CD4-positive, CD25-positive, alpha-beta regulatory T cell (primary cell): ENCODE results near the gene DIP2B. TPM values are rescaled to one million over a fixed set of nuclear protein-coding genes. Genes with fewer than 3 reads are reported as not detected.
"Not testable (repeated sequence)": the region's sequence is repeated elsewhere in the genome, so short reads cannot be mapped to it uniquely, and the experiment has no call there.

Experiments
- ATAC-seq, 2 donors: fragments of 150-1000 bp; cut with Tn5 transposase; one replicate each; pipeline ENCODE4 v1.10.0; 2021; ENCODE audit warnings: low read depth in 2 of 2, moderate number of reproducible peaks in 2 of 2, moderate library complexity in 1 of 2
- DNase-seq, 3 donors: peaks; one replicate each; pipeline versions ENCODE4 v3.0.0 to v3.0.0-alpha.2; 2012 to 2022; ENCODE audit warnings: mixed read lengths in 1 of 3
- H3K27ac ChIP-seq: one replicate; pipeline ENCODE4 v1.7.0; 2013; ENCODE audit warnings: mild to moderate bottlenecking, low read length; ENCODE audit not compliant: insufficient read depth, poor library complexity, severe bottlenecking
- H3K27me3 ChIP-seq: one replicate; pipeline ENCODE4 v1.7.0; 2013; ENCODE audit warnings: low read length; ENCODE audit not compliant: control insufficient read depth, insufficient read depth
- H3K36me3 ChIP-seq: one replicate; pipeline ENCODE4 v1.7.0; 2013; ENCODE audit warnings: mild to moderate bottlenecking, low read length, moderate library complexity; ENCODE audit not compliant: control insufficient read depth, insufficient read depth
- H3K4me1 ChIP-seq: 2 replicates; pipeline ENCODE4 v1.7.0; 2013; ENCODE audit warnings: mild to moderate bottlenecking, low read length; ENCODE audit not compliant: insufficient read depth, control insufficient read depth, poor library complexity, severe bottlenecking
- H3K4me3 ChIP-seq: one replicate; pipeline ENCODE4 v1.7.0; 2013; ENCODE audit warnings: low read depth, mild to moderate bottlenecking, low read length, moderate library complexity
- H3K9me3 ChIP-seq, 2 experiments: 1 replicate in 1 of 2; 2 replicates in 1 of 2; pipeline ENCODE4 v1.7.0; 2013; ENCODE audit warnings: low read length in 2 of 2, mild to moderate bottlenecking in 1 of 2, moderate library complexity in 1 of 2; ENCODE audit not compliant: control insufficient read depth in 2 of 2
- H3K27ac Mint-ChIP-seq, 3 donors: one replicate each; pipeline ENCODE4 v1.8.0; 2020 to 2022; ENCODE audit warnings: mild to moderate bottlenecking in 3 of 3, mixed read lengths in 3 of 3, moderate library complexity in 2 of 3
- H3K27me3 Mint-ChIP-seq: one replicate; pipeline ENCODE4 v1.8.0; 2022; ENCODE audit warnings: mild to moderate bottlenecking, mixed read lengths
- H3K36me3 Mint-ChIP-seq: one replicate; pipeline ENCODE4 v1.8.0; 2020; ENCODE audit warnings: mixed read lengths
- H3K4me1 Mint-ChIP-seq, 4 donors: one replicate each; pipeline ENCODE4 v1.8.0; 2020 to 2022; ENCODE audit warnings: mixed read lengths in 4 of 4, mild to moderate bottlenecking in 1 of 4
- H3K4me3 Mint-ChIP-seq, 4 donors: one replicate each; pipeline ENCODE4 v1.8.0; 2020 to 2022; ENCODE audit warnings: mild to moderate bottlenecking in 4 of 4, mixed read lengths in 4 of 4, moderate library complexity in 3 of 4
- H3K9me3 Mint-ChIP-seq, 7 donors: one replicate each; pipeline ENCODE4 v1.8.0; 2020 to 2022; ENCODE audit warnings: mixed read lengths in 7 of 7, mild to moderate bottlenecking in 3 of 7, moderate library complexity in 2 of 7
- polyA plus RNA-seq, 4 donors: library from polyadenylated mRNA; unstranded; fragments of 300-500 nt; fragmentation: Illumina TruSeq; gene quantifications; one replicate each; pipeline ENCODE4 v1.2.3, GENCODE V29; 2021
- total RNA-seq: library from RNA; stranded (reverse); gene quantifications from one replicate; pipeline ENCODE4 v1.2.3, GENCODE V29; 2022

DIP2B gene
- total and polyA plus RNA-seq, 5 donors from 2014 or later, result 12.2 to 47.5 (median 15.2) TPM

GRCh38 chr12:50555471-50555885 lies 50.7 kb downstream of the DIP2B start:
- Mint-ChIP-seq H3K9me3 (peaks cover 0 to 2% (median 0%) of the 10 kb centered on the region in 7 donors), H3K4me1 (peaks cover 31 to 68% (median 52%) of the 10 kb centered on the region in 4 donors), H3K27me3 (no peaks in the 10 kb centered on the region), H3K36me3 (peaks cover 14% of the 10 kb centered on the region), H3K27ac (peak overlapping the region; percentile 60 to 92 (median 67)), H3K4me3 (peak overlapping the region in 2 of 4 donors; percentile 4 to 17)
- DNase-seq (no peak), ATAC-seq (no peak)
- H3K27me3 ChIP-seq, result no peaks in the 10 kb centered on the region
- H3K4me1 ChIP-seq, result peaks cover 4% of the 10 kb centered on the region
- H3K9me3 ChIP-seq, result no peaks in the 10 kb centered on the region
- H3K27ac ChIP-seq, result no peak overlapping the region
- no peak overlapping the region for H3K4me3 ChIP-seq
- H3K36me3 ChIP-seq, result peaks cover 2% of the 10 kb centered on the region

GRCh38 chr12:50556273-50556672 lies 51.5 kb downstream of the DIP2B start:
- H3K4me1 ChIP-seq, result peaks cover 4% of the 10 kb centered on the region
- ATAC-seq (no peak), DNase-seq (no peak)
- peaks cover 0 to 2% (median 0%) of the 10 kb centered on the region in 7 donors for H3K9me3 Mint-ChIP-seq
- no peaks in the 10 kb centered on the region for H3K27me3 Mint-ChIP-seq
- H3K27ac Mint-ChIP-seq, result no peak overlapping the region
- H3K27ac ChIP-seq, result no peak overlapping the region
- no peaks in the 10 kb centered on the region for H3K27me3 ChIP-seq
- H3K4me3 ChIP-seq, result no peak overlapping the region
- no peak overlapping the region for H3K4me3 Mint-ChIP-seq
- H3K36me3 ChIP-seq, result peaks cover 2% of the 10 kb centered on the region
- H3K36me3 Mint-ChIP-seq, result peaks cover 14% of the 10 kb centered on the region
- no peaks in the 10 kb centered on the region for H3K9me3 ChIP-seq
- H3K4me1 Mint-ChIP-seq, result peaks cover 34 to 71% (median 55%) of the 10 kb centered on the region in 4 donors

GRCh38 chr12:50556796-50557195 lies 52.0 kb downstream of the DIP2B start:
- H3K27me3 ChIP-seq, H3K27ac ChIP-seq, H3K27me3 Mint-ChIP-seq, H3K4me1 ChIP-seq, H3K36me3 ChIP-seq, H3K9me3 ChIP-seq, H3K9me3 Mint-ChIP-seq, DNase-seq, H3K4me3 Mint-ChIP-seq, ATAC-seq, H3K4me3 ChIP-seq: not testable (repeated sequence)
- Mint-ChIP-seq H3K4me1 (peaks cover 37 to 71% (median 52%) of the 10 kb centered on the region in 4 donors), H3K36me3 (peaks cover 14% of the 10 kb centered on the region), H3K27ac (peak overlapping the region in 1 of 3 donors; percentile 36)

- Mint-ChIP-seq H3K4me3 (no peak overlapping the region), H3K36me3 (peaks cover 14% of the 10 kb centered on the region), H3K4me1 (peaks cover 41 to 72% (median 52%) of the 10 kb centered on the region in 4 donors), H3K27me3 (no peaks in the 10 kb centered on the region), H3K9me3 (peaks cover 0 to 2% (median 0%) of the 10 kb centered on the region in 7 donors), H3K27ac (peak overlapping the region; percentile 3 to 88 (median 36))
- ATAC-seq (no peak), DNase-seq (no peak)
- Histone ChIP-seq H3K4me3 (no peak overlapping the region), H3K4me1 (peaks cover 4% of the 10 kb centered on the region), H3K9me3 (no peaks in the 10 kb centered on the region), H3K27me3 (no peaks in the 10 kb centered on the region), H3K27ac (no peak overlapping the region), H3K36me3 (peaks cover 2% of the 10 kb centered on the region)
Observed at GRCh38 chr12:50557421-50557820, 52.6 kb downstream of the DIP2B start.

GRCh38 chr12:50558970-50559369 lies 54.2 kb downstream of the DIP2B start:
- H3K4me3 Mint-ChIP-seq, result no peak overlapping the region
- no peaks in the 10 kb centered on the region for H3K27me3 ChIP-seq
- H3K27ac Mint-ChIP-seq, result peak overlapping the region in 2 of 3 donors; percentile 42 to 47
- H3K27ac ChIP-seq, result no peak overlapping the region
- H3K4me1 ChIP-seq, result peaks cover 4% of the 10 kb centered on the region
- DNase-seq (no peak), ATAC-seq (no peak)
- peaks cover 9% of the 10 kb centered on the region for H3K36me3 Mint-ChIP-seq
- no peaks in the 10 kb centered on the region for H3K27me3 Mint-ChIP-seq
- H3K9me3 Mint-ChIP-seq, result peaks cover 0 to 2% (median 0%) of the 10 kb centered on the region in 7 donors
- H3K36me3 ChIP-seq, result no peaks in the 10 kb centered on the region
- H3K4me1 Mint-ChIP-seq, result peaks cover 43 to 76% (median 54%) of the 10 kb centered on the region in 4 donors
- H3K4me3 ChIP-seq, result no peak overlapping the region
- no peaks in the 10 kb centered on the region for H3K9me3 ChIP-seq

DNA sequence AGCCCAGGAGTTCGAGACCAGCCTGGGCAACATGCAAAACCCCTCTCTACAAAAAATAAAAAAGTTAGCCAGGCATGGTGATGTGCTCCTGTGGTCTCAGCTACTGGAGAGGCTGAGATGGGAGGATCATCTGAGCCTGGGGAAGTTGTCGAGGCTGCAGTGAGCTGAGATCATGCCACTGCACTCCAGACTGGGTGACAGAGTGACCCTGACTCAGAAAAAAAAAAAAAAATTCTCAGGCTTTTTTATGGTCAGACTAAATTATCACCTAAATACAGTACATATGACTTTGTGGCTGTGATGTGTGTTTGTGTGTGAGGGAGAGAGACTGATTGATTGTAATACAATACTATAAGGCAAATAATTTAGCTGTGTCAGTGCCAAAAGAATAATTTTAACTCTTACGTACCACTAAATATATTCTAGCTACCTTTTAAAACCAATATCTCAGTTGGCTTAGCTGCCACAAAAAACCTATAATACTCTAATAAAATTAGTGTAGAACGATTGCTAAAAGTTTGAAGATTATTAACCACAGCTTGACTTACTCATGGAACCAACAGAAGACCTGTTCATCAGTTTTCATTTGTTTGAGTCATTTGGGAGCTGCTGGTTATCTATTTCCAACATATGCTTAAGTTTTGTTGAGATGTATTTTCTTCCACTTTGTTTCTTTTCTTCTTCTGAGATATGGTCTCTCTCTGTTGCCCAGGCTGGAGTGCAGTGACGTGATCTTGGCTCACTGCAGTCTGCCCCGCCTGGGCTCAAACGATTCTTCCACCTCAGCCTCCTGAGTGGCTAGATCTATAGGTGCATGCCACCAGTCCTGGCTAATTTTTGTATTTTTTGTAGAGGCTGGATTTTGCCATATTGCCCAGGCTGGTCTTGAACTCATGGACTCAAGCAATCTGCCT lies 58.0 kb downstream of the DIP2B start:
- ATAC-seq (no peak), DNase-seq (no peak)
- Histone ChIP-seq H3K36me3 (no peaks in the 10 kb centered on the region), H3K4me3 (no peak overlapping the region), H3K27ac (no peak overlapping the region), H3K9me3 (no peaks in the 10 kb centered on the region), H3K27me3 (no peaks in the 10 kb centered on the region), H3K4me1 (no peaks in the 10 kb centered on the region)
- Mint-ChIP-seq H3K4me3 (peak overlapping the region in 1 of 4 donors; percentile 14), H3K4me1 (peaks cover 40 to 80% (median 54%) of the 10 kb centered on the region in 4 donors), H3K9me3 (peaks cover 0 to 1% (median 0%) of the 10 kb centered on the region in 7 donors), H3K27ac (peak overlapping the region; percentile 10 to 64 (median 49)), H3K27me3 (no peaks in the 10 kb centered on the region), H3K36me3 (peaks cover 6% of the 10 kb centered on the region)

DNA sequence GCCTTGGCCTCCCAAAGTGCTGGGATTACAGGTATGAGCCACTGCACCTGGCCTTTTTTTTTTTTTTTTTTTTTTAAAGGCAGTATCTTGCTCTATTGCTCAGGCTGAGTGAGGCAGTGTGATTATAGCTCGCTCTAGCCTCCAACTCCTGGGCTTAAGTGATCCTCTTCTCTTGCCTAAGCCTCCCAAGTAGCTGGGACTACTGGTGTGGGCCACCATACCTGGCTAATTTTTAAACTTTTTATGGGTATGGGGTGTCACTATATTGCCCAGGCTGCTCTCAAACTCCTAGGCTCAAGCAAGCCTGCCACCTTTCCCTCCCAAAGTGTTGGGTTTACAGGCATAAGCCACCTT lies 58.6 kb downstream of the DIP2B start:
- DNase-seq, result no peak
- H3K36me3 Mint-ChIP-seq, result peaks cover 8% of the 10 kb centered on the region
- Histone ChIP-seq H3K9me3 (no peaks in the 10 kb centered on the region), H3K36me3 (no peaks in the 10 kb centered on the region), H3K27me3 (no peaks in the 10 kb centered on the region), H3K4me1 (peaks cover 5% of the 10 kb centered on the region), H3K4me3 (no peak overlapping the region), H3K27ac (no peak overlapping the region)
- no peak overlapping the region for H3K4me3 Mint-ChIP-seq
- H3K27me3 Mint-ChIP-seq, result no peaks in the 10 kb centered on the region
- H3K4me1 Mint-ChIP-seq, result peaks cover 33 to 79% (median 53%) of the 10 kb centered on the region in 4 donors
- peak overlapping the region in 2 of 3 donors; percentile 49 to 64 for H3K27ac Mint-ChIP-seq
- H3K9me3 Mint-ChIP-seq, result peaks cover 0 to 1% (median 0%) of the 10 kb centered on the region in 7 donors
- peak in 1 of 2 donors; percentile 20 for ATAC-seq
